K562 (cell line): ENCODE measurements around the gene LRMDA. TPM values are rescaled to one million over a fixed set of nuclear protein-coding genes. Genes with fewer than 3 reads are reported as not detected.

Experiments used
- ATAC-seq: fragments of 200-7000 bp; cut with Tn5 transposase; 3 replicates; pipeline ENCODE4 v1.9.1; 2020; ENCODE audit warnings: moderate library complexity
- BruUV-seq: library from RNA; stranded (reverse); fragments of 400-500 nt; replicated peaks from 2 replicates; lab custom pipeline; 2021; lab: Mats Ljungman, UMichigan
- CTCF ChIA-PET: fragments of 300-600 bp; formaldehyde crosslinking; extraction: SDS; loops from one replicate; lab custom pipeline; 2021; ENCODE audit warnings: low intra/inter-chr PET ratio; lab: Yijun Ruan, JAX
- POLR2A ChIA-PET: fragments of 300-600, 350-650 bp; sonication (Branson Sonifier 250); formaldehyde crosslinking; extraction: SDS; loops from one replicate; lab custom pipeline; 2021; ENCODE audit warnings: antibody characterized with exemption, inconsistent platforms; lab: Yijun Ruan, JAX
- DNase-seq, 4 experiments: peaks; one replicate each; pipeline versions ENCODE4 v3.0.0 to v3.0.0-alpha.2; 2011 to 2018; ENCODE audit warnings: low spot score in 3 of 4, mixed read lengths in 3 of 4; ENCODE audit errors: extremely low read depth in 1 of 4
- FAIRE-seq: peaks from 2 replicates; lab custom pipeline; 2011; peaks lifted over from hg19 to GRCh38; lab: Jason Lieb, UNC
- H2AFZ ChIP-seq: 2 replicates; pipeline ENCODE4 v1.6.0; 2011; ENCODE audit warnings: low read depth, low read length, control low read depth, inconsistent platforms
- H3K27ac ChIP-seq: fragments of 200-600 bp; 3 replicates; pipeline ENCODE4 v1.8.0; 2011; ENCODE audit warnings: low read depth, mild to moderate bottlenecking, control low read depth, inconsistent platforms, low read length, moderate library complexity, mixed read lengths; ENCODE audit errors: extremely low read depth
- H3K27me3 ChIP-seq, 2 experiments: fragments of 300-600 bp in 1 of 2; 2 replicates in 1 of 2; 3 replicates in 1 of 2; pipeline versions ENCODE4 v1.6.0 to v1.8.0; 2011; ENCODE audit warnings: inconsistent platforms in 2 of 2, low read length in 2 of 2, mild to moderate bottlenecking in 1 of 2, mixed read lengths in 1 of 2, moderate library complexity in 1 of 2; ENCODE audit not compliant: control insufficient read depth in 2 of 2, insufficient read depth in 2 of 2
- H3K36me3 ChIP-seq: fragments of 300-600 bp; 3 replicates; pipeline ENCODE4 v1.8.0; 2011; ENCODE audit warnings: mild to moderate bottlenecking, low read length, inconsistent platforms; ENCODE audit not compliant: control insufficient read depth, insufficient read depth
- H3K4me1 ChIP-seq, 2 experiments: fragments of 200-600 bp in 1 of 2; replicated peaks in 1 of 2; 2 replicates in 1 of 2; 3 replicates in 1 of 2; pipeline versions ENCODE4 v1.5.1 to v1.8.0; 2011; ENCODE audit warnings: inconsistent platforms in 2 of 2, low read length in 2 of 2, mild to moderate bottlenecking in 1 of 2, mixed read lengths in 1 of 2, moderate library complexity in 1 of 2; ENCODE audit not compliant: control insufficient read depth in 2 of 2, insufficient read depth in 2 of 2
- H3K4me2 ChIP-seq: 2 replicates; pipeline ENCODE4 v1.6.1; 2011; ENCODE audit warnings: low read length, control low read depth, inconsistent platforms, mixed read lengths; ENCODE audit not compliant: insufficient read depth
- H3K4me3 ChIP-seq: fragments of 200-600 bp; sonication (generic), shearing (Covaris generic); 2 replicates; pipeline ENCODE4 v1.5.1; 2016; ENCODE audit warnings: control low read depth, inconsistent platforms
- H3K79me2 ChIP-seq: fragments of 200-600 bp; 3 replicates; pipeline ENCODE4 v1.8.0; 2011; ENCODE audit warnings: low read length, inconsistent platforms; ENCODE audit not compliant: control insufficient read depth, insufficient read depth
- H3K9ac ChIP-seq, 2 experiments: 2 replicates each; pipeline versions ENCODE4 v1.6.0 to v1.6.1; 2011; ENCODE audit warnings: low read depth in 2 of 2, low read length in 2 of 2, control low read depth in 1 of 2, inconsistent platforms in 1 of 2, mild to moderate bottlenecking in 1 of 2, mixed read lengths in 1 of 2; ENCODE audit not compliant: insufficient read depth in 1 of 2
- H3K9me1 ChIP-seq: one replicate; pipeline ENCODE4 v1.6.0; 2011; ENCODE audit warnings: inconsistent platforms, mild to moderate bottlenecking, low read length, moderate library complexity; ENCODE audit not compliant: control insufficient read depth, insufficient read depth
- H3K9me3 ChIP-seq: replicated peaks from 2 replicates; pipeline ENCODE4 v1.5.1; 2011; ENCODE audit warnings: low read depth, low read length, inconsistent platforms; ENCODE audit not compliant: control insufficient read depth, insufficient read depth
- H4K20me1 ChIP-seq: replicated peaks from 2 replicates; pipeline ENCODE4 v1.6.1; 2011; ENCODE audit warnings: low read length, inconsistent platforms, mixed read lengths; ENCODE audit not compliant: control insufficient read depth, insufficient read depth
- COPS2 ChIP-seq: fragments of 450-650 bp; conservative IDR thresholded peaks from 2 replicates; pipeline ENCODE4 v1.6.1; 2016; ENCODE audit warnings: mild to moderate bottlenecking, moderate library complexity
- CSDE1 ChIP-seq, 2 experiments: fragments of 450-650 bp; IDR thresholded peaks; 2 replicates each; pipeline ENCODE4 v1.6.1; 2016; ENCODE audit warnings: mild to moderate bottlenecking in 1 of 2
- KDM1A ChIP-seq, 2 experiments: fragments of 450-650 bp; IDR thresholded peaks; 2 replicates each; pipeline ENCODE4 v1.6.1; 2016; ENCODE audit warnings: mild to moderate bottlenecking in 2 of 2
- NR0B1 ChIP-seq: fragments of 450-650 bp; IDR thresholded peaks from one replicate; pipeline ENCODE4 v1.6.1; 2018; ENCODE audit warnings: mild to moderate bottlenecking, moderate library complexity; ENCODE audit not compliant: partially characterized antibody
- PHTF2 ChIP-seq: fragments of 250-450 bp; sonication (Bioruptor Pico); IDR thresholded peaks from 2 replicates; pipeline ENCODE4 v1.5.0; 2021; ENCODE audit warnings: mild to moderate bottlenecking
- PML ChIP-seq: IDR thresholded peaks from 2 replicates; pipeline ENCODE4 v1.6.1; 2012; ENCODE audit warnings: low read length, inconsistent platforms
- SIX5 ChIP-seq, 2 experiments: IDR thresholded peaks; 2 replicates each; pipeline ENCODE4 v1.6.1; 2011; ENCODE audit warnings: low read length in 2 of 2, borderline replicate concordance in 1 of 2, low read depth in 1 of 2, mild to moderate bottlenecking in 1 of 2, moderate library complexity in 1 of 2; ENCODE audit not compliant: insufficient read depth in 1 of 2
- TARDBP ChIP-seq: fragments of 450-650 bp; IDR thresholded peaks from 2 replicates; pipeline ENCODE4 v1.6.1; 2016
- ZC3H11A ChIP-seq: IDR thresholded peaks from 2 replicates; pipeline ENCODE4 v1.6.1; 2012; ENCODE audit warnings: low read depth, low read length, improper control_type of control experiment
- ZNF124 ChIP-seq: sonication (generic); formaldehyde crosslinking; IDR thresholded peaks from 2 replicates; pipeline ENCODE4 v1.8.1; 2022; ENCODE audit warnings: missing genetic modification reagents
- WGBS: fragments of 100-300 bp; shearing (Covaris generic); methylation state at CpG from one replicate; pipeline ENCODE4 v1.1.6; 2016; ENCODE audit warnings: low coverage, mixed read lengths; ENCODE audit not compliant: insufficient coverage; ENCODE audit errors: missing lambda C conversion rate; 5-methylcytosine and 5-hydroxymethylcytosine counted together
- in situ Hi-C: fragments of 300-500 bp; cut with MboI; formaldehyde crosslinking; loops from 4 replicates; pipeline ENCODE4 v1.15.0; 2018; ENCODE audit warnings: inconsistent platforms, mixed read lengths
- intact Hi-C: fragments of 100-400 bp; cut with micrococcal nuclease; formaldehyde crosslinking; loops from 2 replicates; pipeline ENCODE4 v1.14.2; 2022
- polyA plus RNA-seq, 8 experiments: library from polyadenylated mRNA; depleted of rRNA in 4 of 8; stranded (reverse) in 5 of 8; unstranded in 3 of 8; fragments of >200 nt; fragmentation: Nextera tagmentation in 2 of 8; fragmentation: Illumina TruSeq in 1 of 8; extraction: Ambion mirVana in 2 of 8; extraction: Trizol in 1 of 8; gene quantifications; 2 replicates each; pipeline versions ENCODE4 v1.2.1 to v1.2.3, GENCODE V29; 2011 to 2014; ENCODE audit warnings: inconsistent platforms in 1 of 8, missing spikeins in 1 of 8
- total RNA-seq, 7 experiments: library from RNA; depleted of rRNA in 6 of 7; stranded (reverse); fragments of >200 nt in 6 of 7; fragmentation: Illumina TruSeq in 2 of 7; extraction: Trizol in 2 of 7; gene quantifications; 2 replicates each; pipeline versions ENCODE4 v1.2.1 to v1.2.3, GENCODE V29; 2011 to 2021; ENCODE audit warnings: low replicate concordance in 1 of 7

LRMDA gene
- total and polyA plus RNA-seq, 9 of the 15 experiments (the other 6 are each of a cell fraction or from before 2014, with no cell fraction given): 0.25 TPM; not detected in 8

GRCh38 chr10:75685187-75685586, 253.8 kb downstream of the LRMDA start:
- in situ Hi-C loops (no loop called here), intact Hi-C loops (no loop called here)
- Histone ChIP-seq H3K36me3 (no peaks in the 10 kb centered on the region), H3K4me3 (no peak overlapping the region), H3K4me1 (no peaks in the 10 kb centered on the region), H3K9me3 (no peaks in the 10 kb centered on the region), H3K9me1 (no peaks in the 10 kb centered on the region), H4K20me1 (no peaks in the 10 kb centered on the region), H3K4me2 (no peak overlapping the region), H3K9ac (no peak overlapping the region), H3K79me2 (no peaks in the 10 kb centered on the region), H2AFZ (no peak overlapping the region), H3K27me3 (peaks cover 0 to 5% of the 10 kb centered on the region in 2 experiments; a peak in 1 of 5 replicates), H3K27ac (no peak overlapping the region)
- DNase-seq (no peak), FAIRE-seq (no peak), ATAC-seq (no peak)
- 0% methylated on average over 1 of the region's 1 CpG for WGBS
- ChIA-PET POLR2A (interaction anchor here (0.7 kb wide), 2 partner anchors 10 to 68 kb away, joined by 3 read pairs; no protein-coding TSS in a partner anchor), CTCF (no interaction called here)
- TF ChIP-seq CSDE1 (IDR thresholded peaks at IDR 0.05) (no peak), COPS2 (no peak), PML (no peak), TARDBP (no peak), KDM1A (IDR thresholded peaks at IDR 0.05) (no peak), SIX5 (IDR thresholded peaks at IDR 0.05; ENCODE audit: borderline replicate concordance in 1 of 2, insufficient read depth in 1 of 2, low read depth in 1 of 2, low read length in 2 of 2) (no peak), ZNF124 (CRISPR knock-in tag) (no peak), PHTF2 (CRISPR knock-in tag) (no peak), NR0B1 (no peak), ZC3H11A (no peak)
- no TSS peak for BruUV-seq
